ENCODE measurements around the gene THAP2. TPM values are rescaled to one million over a fixed set of nuclear protein-coding genes. Genes with fewer than 3 reads are reported as not detected.
"Not testable (repeated sequence)": the region's sequence is repeated elsewhere in the genome, so short reads cannot be mapped to it uniquely, and the experiment has no call there.

The THAP2 gene
- total RNA-seq, 1 experiment from 2014 or later: 7.7 TPM

DNA sequence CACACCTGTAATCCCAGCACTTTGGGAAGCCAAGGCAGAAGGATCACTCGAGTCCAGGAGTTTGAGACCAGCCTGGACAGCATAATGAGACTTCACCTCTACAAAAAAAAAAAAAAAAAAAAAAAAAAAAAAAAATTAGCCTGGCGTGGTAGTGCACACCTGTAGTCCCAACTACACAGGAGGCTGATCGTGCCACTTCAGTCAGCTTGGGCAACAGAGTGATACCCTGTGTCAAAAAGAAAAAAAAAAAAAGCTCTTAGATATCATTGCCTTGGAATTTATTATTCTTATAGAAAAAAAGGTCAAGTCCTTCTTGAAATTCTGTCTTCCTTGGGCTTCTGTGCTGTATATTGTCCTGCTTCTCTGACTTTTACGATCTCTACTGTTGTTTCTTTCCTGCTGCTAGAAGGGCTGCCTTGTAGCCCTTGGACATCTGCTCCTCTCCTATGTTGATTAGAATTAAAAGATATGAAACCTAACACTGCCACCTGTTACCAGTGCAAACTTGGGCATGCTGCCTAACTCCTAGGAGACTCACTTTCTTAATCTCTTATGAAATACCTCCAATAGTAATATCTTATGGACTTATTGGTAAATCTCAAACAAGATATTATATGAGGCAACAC is 27.5 kb downstream of the THAP2 start:
- Histone ChIP-seq H3K4me1 (ENCODE audit: insufficient read depth, low read length, poor library complexity, severe bottlenecking) (peaks cover 4% of the 10 kb centered on the region), H3K9me3 (ENCODE audit: low read depth, low read length, poor library complexity, severe bottlenecking) (no peaks in the 10 kb centered on the region), H3K36me3 (ENCODE audit: insufficient read depth, low read length, poor library complexity, severe bottlenecking) (peaks cover 9% of the 10 kb centered on the region), H3K27ac (ENCODE audit: low read depth, low read length, poor library complexity, severe bottlenecking) (no peak overlapping the region), H3K27me3 (replicated peaks; ENCODE audit: insufficient read depth, low read depth, low read length, poor library complexity) (no peaks in the 10 kb centered on the region), H3K4me3 (ENCODE audit: low read depth, low read length, poor library complexity, severe bottlenecking) (no peak overlapping the region)
- ChIA-PET POLR2A (ENCODE audit: low non-redundant PET) (no interaction called here), CTCF (no interaction called here)
- DNase-seq (ENCODE audit: low spot score): no peak
- no TSS peak for BruUV-seq (replicated peaks)
- intact Hi-C loops (cut with micrococcal nuclease; ENCODE audit: unreplicated experiment): no loop called here
- TF ChIP-seq, protein P1, sequence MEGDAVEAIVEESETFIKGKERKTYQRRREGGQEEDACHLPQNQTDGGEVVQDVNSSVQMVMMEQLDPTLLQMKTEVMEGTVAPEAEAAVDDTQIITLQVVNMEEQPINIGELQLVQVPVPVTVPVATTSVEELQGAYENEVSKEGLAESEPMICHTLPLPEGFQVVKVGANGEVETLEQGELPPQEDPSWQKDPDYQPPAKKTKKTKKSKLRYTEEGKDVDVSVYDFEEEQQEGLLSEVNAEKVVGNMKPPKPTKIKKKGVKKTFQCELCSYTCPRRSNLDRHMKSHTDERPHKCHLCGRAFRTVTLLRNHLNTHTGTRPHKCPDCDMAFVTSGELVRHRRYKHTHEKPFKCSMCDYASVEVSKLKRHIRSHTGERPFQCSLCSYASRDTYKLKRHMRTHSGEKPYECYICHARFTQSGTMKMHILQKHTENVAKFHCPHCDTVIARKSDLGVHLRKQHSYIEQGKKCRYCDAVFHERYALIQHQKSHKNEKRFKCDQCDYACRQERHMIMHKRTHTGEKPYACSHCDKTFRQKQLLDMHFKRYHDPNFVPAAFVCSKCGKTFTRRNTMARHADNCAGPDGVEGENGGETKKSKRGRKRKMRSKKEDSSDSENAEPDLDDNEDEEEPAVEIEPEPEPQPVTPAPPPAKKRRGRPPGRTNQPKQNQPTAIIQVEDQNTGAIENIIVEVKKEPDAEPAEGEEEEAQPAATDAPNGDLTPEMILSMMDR (conservative IDR thresholded peaks at IDR 0.05; ENCODE audit: low read depth, low read length): no peak
- TF ChIP-seq EZH2 (IDR thresholded peaks at IDR 0.05; ENCODE audit: borderline replicate concordance, low read depth, low read length, poor library complexity, severe bottlenecking): no peak

DNA sequence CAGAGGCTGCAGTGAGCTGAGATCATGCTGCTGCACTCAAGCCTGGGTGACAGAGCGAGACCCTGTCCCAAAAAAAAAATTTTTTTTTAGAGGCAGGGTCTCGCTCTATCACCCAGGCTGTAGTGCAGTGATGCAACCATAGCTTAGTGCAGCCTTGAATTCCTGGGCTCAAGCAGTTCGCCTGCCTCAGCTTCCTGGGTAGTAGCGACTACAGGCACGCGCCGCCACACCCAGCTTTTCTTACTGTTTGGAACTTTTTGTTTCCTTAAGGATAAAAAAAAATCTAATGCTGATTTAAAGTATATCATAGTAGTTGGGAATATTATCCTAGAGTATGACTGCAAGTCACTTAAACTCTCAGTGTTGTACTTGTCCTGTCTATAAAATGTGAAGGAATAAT is 29.0 kb downstream of the THAP2 start:
- DNase-seq (ENCODE audit: low spot score): no peak
- Histone ChIP-seq H3K4me3 (ENCODE audit: low read depth, low read length, poor library complexity, severe bottlenecking) (no peak overlapping the region), H3K36me3 (ENCODE audit: insufficient read depth, low read length, poor library complexity, severe bottlenecking) (peaks cover 22% of the 10 kb centered on the region), H3K27ac (ENCODE audit: low read depth, low read length, poor library complexity, severe bottlenecking) (no peak overlapping the region), H3K27me3 (replicated peaks; ENCODE audit: insufficient read depth, low read depth, low read length, poor library complexity) (no peaks in the 10 kb centered on the region), H3K4me1 (ENCODE audit: insufficient read depth, low read length, poor library complexity, severe bottlenecking) (peaks cover 4% of the 10 kb centered on the region), H3K9me3 (ENCODE audit: low read depth, low read length, poor library complexity, severe bottlenecking) (no peaks in the 10 kb centered on the region)
- POLR2A ChIA-PET (ENCODE audit: low non-redundant PET): no interaction called here
- no TSS peak for BruUV-seq (replicated peaks)
- TF ChIP-seq, protein P1 (conservative IDR thresholded peaks at IDR 0.05; ENCODE audit: low read depth, low read length): no peak
- TF ChIP-seq EZH2 (IDR thresholded peaks at IDR 0.05; ENCODE audit: borderline replicate concordance, low read depth, low read length, poor library complexity, severe bottlenecking): no peak
- CTCF ChIA-PET: no interaction called here
- intact Hi-C loops (cut with micrococcal nuclease; ENCODE audit: unreplicated experiment): no loop called here

DNA sequence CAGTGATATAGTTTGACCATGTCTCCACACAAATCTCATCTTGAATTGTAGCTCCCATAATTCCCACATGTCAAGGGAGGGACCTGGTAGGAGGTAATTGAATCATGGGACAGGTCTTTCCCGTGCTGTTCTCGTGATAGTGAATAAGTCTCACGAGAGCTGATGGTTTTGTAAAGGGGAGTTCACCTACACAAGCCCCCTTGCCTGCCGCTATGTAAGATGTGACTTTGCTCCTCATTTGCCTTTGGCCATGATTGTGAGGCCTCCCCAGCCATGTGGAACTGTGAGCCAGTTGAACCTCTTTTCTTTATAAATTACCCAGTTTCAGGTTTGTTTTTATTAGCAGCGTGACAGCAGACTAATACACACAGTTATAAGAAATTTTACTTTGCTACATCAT is 29.6 kb downstream of the THAP2 start:
- DNase-seq (ENCODE audit: low spot score); POLR2A ChIA-PET (ENCODE audit: low non-redundant PET); BruUV-seq (replicated peaks); H3K9me3 ChIP-seq (ENCODE audit: low read depth, low read length, poor library complexity, severe bottlenecking); H3K4me3 ChIP-seq (ENCODE audit: low read depth, low read length, poor library complexity, severe bottlenecking); CTCF ChIA-PET; H3K4me1 ChIP-seq (ENCODE audit: insufficient read depth, low read length, poor library complexity, severe bottlenecking); H3K27ac ChIP-seq (ENCODE audit: low read depth, low read length, poor library complexity, severe bottlenecking); H3K27me3 ChIP-seq (replicated peaks; ENCODE audit: insufficient read depth, low read depth, low read length, poor library complexity); intact Hi-C loops (cut with micrococcal nuclease; ENCODE audit: unreplicated experiment): not testable (repeated sequence)
- H3K36me3 ChIP-seq (ENCODE audit: insufficient read depth, low read length, poor library complexity, severe bottlenecking): peaks cover 28% of the 10 kb centered on the region

DNA sequence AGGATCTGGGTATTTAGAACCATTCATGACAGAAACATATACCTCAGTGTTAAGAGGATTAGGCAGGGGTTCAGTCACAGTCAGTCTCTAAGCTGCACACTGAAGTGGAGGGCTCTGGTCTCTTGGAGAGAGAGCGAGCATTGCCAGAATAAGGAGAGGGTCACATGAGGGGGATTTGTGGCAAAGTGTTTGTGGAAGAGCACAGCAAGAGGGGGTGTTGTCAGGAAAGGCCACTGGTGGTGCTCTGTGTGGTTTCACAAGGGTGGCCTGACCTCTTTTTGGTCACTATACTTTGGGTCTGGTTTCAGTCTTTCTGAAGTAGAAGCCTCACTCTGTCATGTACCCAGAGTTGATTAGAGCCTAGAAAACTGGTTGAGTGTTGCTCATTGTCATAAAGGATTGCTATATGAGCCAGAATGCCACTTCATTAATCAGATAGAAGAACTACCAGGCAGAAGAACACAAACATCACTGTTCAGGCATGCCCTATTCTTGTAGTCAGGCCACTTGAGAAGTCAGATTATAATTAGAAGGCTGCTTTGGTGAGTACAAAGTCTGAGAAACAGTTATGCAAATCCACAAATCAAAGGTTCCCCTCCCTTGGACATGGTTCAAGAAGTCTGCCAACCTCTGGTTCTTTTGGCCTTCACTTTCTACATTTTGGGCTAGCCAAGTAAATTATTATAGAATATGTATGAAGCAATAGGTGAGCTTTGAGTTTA is 30.2 kb downstream of the THAP2 start:
- H3K4me3 ChIP-seq (ENCODE audit: low read depth, low read length, poor library complexity, severe bottlenecking): no peak overlapping the region
- no peak overlapping the region for H3K27ac ChIP-seq (ENCODE audit: low read depth, low read length, poor library complexity, severe bottlenecking)
- no peaks in the 10 kb centered on the region for H3K27me3 ChIP-seq (replicated peaks; ENCODE audit: insufficient read depth, low read depth, low read length, poor library complexity)
- CTCF ChIA-PET: no interaction called here
- no peak for DNase-seq (ENCODE audit: low spot score)
- H3K36me3 ChIP-seq (ENCODE audit: insufficient read depth, low read length, poor library complexity, severe bottlenecking): peaks cover 34% of the 10 kb centered on the region
- H3K9me3 ChIP-seq (ENCODE audit: low read depth, low read length, poor library complexity, severe bottlenecking): no peaks in the 10 kb centered on the region
- H3K4me1 ChIP-seq (ENCODE audit: insufficient read depth, low read length, poor library complexity, severe bottlenecking): peaks cover 4% of the 10 kb centered on the region
- POLR2A ChIA-PET (ENCODE audit: low non-redundant PET): no interaction called here
- intact Hi-C loops (cut with micrococcal nuclease; ENCODE audit: unreplicated experiment): no loop called here
- BruUV-seq (replicated peaks): no TSS peak
- TF ChIP-seq, protein P1 (conservative IDR thresholded peaks at IDR 0.05; ENCODE audit: low read depth, low read length): no peak
- no peak for TF ChIP-seq EZH2 (IDR thresholded peaks at IDR 0.05; ENCODE audit: borderline replicate concordance, low read depth, low read length, poor library complexity, severe bottlenecking)

Data from A673 (cell line).